Hepatic stellate cell (primary cell): Measurements from ENCODE around the gene NEB.
"Not testable (repeated sequence)": the region's sequence is repeated elsewhere in the genome, so short reads cannot be mapped to it uniquely, and the experiment has no call there.

Experiments
- DNase-seq: peaks from one replicate; pipeline ENCODE4 v3.0.0; 2011; ENCODE audit warnings: low spot score

The NEB gene

DNA sequence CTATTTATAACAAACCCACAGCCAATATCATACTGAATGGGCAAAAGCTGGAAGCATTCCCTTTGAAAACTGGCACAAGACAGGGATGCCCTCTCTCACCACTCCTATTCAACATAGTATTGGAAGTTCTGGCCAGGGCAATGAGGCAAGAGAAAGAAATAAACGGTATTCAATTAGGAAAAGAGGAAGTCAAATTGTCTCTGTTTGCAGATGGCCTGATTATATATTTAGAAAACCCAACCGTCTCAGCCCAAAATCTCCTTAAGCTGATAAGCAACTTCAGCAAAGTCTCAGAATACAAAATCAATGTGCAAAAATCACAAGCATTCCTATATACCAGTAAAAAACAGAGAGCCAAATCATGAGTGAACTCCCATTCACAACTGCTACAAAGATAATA, 176.4 kb downstream of the NEB start:
- not testable (repeated sequence) for DNase-seq

DNA sequence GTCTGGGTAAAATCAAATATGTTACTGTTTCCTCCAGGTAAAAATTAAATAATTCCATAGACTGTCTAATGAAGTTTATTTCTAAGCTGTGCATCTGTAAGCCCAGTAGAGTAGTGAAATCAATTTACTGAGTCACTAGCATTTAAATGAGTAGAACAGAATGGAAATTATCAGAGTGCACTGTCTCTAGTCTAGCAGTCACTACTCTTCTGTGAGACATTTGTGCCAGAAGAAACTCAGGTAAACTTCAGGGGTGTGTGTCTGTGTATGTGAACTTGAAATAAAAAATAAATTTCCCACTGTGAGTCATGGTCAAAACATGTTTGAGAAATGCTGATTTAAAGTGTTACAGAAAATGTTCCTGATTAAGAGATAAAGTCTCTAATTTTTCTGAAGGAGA, 178.2 kb downstream of the NEB start:
- no peak for DNase-seq

DNA sequence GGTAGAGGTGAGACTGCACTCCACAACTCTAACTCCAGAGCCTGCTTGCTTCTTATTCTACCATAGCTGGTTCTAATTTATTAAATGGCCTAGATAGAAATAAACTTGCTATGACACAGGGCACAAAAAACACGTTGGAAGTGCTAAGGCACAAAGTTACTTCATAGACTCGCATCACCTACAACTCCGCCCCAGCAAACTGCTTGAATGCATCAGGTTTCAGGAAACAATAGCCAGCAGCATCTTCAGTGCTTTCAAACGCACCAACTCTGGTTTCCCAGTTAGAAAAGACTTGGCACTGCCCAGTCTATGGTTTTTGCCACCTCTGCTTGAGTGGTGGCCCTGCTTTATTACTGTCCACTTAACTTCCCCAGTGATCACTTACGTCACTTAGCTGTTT, 182.0 kb downstream of the NEB start:
- DNase-seq = no peak

DNA sequence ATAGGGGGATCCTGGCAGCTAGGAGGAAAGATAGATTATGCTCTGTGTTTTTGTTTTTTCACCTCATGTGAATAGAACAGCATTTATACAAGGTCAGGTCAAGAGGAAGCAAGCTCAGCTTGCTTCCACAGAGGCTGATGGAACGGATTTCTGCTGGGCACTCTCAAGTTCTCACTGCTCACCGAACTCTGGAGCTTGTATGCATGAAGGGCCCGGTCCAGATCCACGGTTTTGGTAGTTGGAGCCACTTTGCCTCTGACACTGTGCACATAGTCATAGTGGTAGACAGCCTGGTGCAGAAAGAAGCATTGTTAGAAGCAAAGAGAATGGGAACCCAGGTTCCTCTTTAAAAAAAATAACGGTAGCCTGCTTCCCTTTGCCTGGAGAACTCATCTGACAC, 182.7 kb downstream of the NEB start:
- DNase-seq = no peak

DNA sequence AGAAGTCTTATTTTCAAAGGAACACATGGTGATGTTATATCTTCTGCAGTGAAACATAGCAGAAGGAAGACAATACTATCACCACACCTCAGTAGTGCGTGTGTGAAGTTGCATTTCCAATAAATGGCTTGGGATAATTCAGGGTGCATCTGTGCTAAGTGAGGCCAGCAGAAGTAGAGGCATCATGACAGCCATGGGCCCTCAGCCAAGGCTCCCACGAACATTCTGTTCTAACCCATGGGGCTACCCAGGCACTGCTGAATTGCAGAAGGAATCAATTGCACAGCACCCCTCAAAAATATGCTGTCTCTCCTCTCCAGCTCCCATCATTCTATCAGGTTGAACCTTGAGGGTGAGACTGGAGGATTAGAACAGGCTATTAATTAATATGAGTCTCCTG, 185.1 kb downstream of the NEB start:
- no peak for DNase-seq

DNA sequence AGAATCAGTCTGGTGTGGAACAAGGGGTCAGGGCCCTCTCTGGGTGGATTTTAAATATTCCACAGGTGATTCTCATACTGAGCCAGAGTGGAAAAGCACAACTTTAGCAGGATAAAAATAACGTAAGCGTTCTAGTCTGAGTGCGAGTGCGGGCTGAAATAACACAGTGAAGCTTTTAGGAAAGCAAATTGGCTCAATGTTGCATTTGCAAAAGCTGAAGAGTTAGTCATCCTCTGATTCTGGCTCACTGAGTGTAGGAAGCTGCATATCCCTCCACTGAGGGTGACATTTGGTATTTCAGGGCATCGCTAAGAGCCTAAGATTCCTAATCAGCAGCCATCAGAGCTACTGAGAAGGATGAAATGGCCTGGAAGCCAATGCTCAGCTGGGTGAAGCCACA, 189.8 kb downstream of the NEB start:
- DNase-seq = no peak

DNA sequence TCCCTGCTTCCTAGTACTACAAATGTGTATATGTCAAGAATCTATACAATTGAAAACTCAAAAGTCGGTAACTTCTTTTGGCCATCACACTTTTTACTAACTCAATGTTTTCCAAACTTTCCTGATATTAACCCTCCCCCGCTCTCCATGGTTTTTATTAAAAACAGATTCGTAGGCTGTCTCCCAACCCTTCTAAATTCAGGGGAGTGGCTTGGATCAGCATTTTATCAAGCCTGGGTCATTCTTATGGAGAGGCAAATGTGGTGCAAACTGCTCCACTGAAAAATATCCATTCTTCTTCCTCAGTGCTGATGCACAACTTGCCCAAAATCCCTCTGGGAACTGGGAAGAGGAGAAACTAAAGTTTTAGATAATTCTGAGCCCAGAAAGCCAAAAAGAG, 190.4 kb downstream of the NEB start:
- no peak for DNase-seq

DNA sequence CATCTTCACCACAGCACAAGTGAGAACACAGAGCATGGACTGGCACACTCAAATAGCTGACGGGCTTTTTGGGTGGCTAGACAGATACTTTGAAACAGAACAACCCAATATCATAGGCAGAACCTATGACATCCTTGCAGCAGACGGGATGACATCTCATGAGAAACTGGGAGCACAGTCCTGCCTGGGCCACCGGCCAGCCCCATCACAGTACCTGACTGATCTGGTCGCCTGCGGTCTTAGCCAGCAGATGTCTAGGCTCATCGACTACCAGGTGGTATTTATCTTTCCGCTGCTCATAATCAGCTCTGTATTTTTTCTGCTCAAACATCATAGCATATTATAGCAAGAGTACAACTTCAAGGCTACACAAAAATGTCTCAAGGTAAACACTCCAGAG, 200.3 kb downstream of the NEB start:
- DNase-seq = no peak

DNA sequence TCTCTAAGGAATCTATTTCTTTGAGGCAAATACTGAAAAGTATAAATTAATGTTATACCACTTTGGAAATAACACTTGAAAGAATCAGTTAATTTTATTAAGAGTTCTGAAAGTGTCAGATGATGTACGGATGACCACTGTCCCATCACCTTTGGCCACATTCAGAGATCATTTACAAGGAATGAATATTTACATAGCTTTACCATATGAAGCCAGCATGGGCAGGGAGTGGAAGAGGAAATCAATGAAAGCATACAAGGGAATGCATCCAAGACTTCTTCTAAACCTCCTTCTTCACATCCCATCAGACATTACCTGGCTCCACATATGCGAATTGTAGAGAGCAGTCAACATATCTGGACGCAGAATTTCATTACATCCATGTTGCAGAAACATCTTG, 201.1 kb downstream of the NEB start:
- DNase-seq = no peak

DNA sequence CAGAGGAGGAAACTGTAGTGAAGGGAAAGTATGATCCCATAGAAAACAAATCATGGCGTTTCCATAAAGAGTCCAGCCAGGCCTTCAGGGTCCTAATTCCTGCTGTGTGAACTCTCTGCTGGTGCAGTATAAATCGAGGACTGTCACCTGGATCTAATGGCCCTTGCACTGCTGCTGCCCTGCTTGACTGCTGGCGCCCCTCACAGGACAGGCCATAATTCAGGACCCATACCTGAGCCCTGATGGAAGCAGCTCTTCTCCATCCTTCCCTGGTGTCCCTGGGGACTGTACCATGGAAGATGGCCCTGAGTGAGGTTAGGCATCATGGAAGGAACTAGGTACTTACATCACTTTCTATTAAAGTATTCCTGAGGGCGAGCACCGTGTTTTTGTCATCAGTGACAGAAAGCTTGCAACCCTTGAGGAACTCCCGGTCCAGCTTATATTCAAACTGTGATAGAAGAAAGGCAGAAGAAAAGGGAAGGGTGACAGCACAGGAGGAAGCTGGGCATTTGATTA, 207.6 kb downstream of the NEB start:
- DNase-seq = no peak

DNA sequence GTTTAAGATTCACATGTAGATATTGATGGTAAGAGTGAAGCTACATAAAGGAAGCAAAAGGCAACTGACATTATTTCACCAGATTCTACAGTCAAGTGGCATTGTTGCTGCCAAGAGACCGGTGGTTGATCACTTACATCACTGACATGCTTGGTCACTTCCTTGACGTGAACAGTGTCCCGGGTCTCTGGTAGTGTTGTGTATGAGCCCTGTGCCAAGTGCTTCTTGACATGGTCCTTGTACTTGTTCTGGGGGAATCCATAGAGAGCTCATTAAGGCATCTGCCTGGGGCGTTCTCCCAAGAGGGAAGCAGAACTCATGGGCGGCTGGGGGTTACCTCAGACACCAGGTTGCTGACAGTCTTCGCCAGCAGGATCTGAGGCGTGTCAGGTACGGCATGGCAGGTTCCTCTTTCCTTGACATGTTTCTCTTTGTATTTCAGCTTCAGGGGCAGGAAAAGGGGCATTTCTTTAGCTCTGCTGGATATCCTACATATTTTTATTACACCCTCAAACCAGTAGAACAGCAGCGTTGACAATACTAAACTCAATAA, 208.4 kb downstream of the NEB start:
- no peak for DNase-seq

DNA sequence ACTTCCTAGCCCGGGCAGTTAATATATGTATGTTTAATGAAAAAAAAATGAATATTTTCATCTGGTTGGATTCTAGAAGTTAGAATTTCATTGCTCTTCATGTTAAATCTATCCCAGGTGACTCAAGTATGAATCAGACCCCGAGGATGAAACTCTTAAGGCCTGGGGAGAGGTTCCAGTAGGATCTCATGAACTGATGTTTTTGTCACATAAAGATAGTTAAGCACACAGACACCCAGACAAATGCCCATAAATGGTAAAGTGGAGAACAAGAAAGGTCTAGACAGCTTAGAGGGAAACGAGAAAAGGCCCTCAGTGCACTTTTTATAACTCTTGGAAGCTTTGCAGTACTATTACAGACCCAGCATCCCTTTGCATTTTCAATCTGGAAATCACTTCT, 210.4 kb downstream of the NEB start:
- no peak for DNase-seq

DNA sequence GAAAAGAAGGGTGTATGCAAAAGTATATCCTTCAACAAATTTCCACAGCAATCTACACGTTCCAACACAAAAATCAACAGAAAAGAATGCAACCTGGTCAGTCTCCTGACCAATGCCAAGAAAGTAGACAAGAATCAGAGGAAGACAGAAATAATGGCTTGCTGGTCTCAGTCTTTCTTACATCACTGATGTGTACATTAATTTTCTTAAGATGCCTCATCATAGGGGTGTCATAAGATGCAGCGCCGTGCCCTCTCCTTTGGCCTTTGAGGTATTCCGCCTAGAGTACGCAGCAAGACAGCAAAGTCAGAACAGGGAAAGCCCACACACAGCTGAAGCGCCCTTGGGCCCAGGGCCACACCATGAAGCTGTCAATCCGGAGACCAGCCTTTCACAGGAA, 211.7 kb downstream of the NEB start:
- DNase-seq = no peak

DNA sequence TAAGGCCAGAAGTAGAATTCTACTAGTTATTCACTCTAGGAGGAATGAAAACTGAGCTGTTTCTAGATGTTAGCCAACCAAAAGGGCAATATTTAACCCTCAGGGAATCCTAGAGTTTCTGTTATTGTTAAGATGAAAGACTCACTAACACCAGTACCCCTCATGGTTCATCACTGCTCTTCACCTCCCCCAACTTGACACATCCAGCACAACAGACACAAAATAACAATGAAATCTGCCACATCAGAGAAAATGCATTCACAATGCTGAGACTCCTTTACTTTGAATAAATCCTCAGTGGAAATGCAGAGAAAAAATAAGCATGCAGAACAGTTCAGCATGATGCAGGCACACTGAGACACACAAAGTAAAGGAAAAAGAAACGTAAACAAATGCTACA, 213.3 kb downstream of the NEB start:
- no peak for DNase-seq

DNA sequence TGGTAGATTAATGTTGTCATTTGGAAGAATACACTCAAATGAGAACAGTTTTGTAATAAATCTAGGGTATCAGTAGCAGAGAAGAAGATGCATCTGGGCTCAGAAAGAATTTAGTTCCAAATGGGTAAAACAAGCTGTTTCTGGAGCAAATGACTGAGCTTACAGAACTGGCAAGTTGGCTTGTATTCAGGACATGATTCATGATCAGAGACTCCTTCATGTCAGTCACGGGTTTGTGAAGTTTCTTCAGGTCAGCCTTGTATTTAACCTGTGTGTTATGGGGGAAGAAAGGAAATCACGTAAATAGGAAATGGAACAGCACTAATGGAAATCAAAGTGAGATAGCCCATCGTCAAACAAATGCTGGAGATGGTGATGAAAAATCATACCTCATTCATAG, 215.5 kb downstream of the NEB start:
- no peak for DNase-seq

DNA sequence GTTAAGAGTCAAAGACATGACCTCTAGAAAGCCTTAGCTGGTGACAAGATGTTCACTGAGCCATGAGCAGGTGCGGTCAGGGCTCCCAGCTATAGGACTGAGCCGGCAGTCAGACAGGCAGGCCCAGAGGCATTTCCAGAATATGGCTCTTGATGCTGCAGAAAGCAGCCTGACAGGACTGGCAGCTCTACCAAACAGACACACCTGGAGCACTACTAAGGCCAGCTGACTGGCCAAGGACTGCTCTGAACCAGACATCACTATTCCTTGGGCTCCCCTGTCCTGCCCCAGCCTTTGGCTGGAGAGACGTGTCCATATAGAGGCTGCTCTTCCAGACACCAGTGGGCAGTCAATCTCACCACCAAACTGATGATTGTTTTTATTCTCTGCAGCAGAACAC, 225.8 kb downstream of the NEB start:
- no peak for DNase-seq

DNA sequence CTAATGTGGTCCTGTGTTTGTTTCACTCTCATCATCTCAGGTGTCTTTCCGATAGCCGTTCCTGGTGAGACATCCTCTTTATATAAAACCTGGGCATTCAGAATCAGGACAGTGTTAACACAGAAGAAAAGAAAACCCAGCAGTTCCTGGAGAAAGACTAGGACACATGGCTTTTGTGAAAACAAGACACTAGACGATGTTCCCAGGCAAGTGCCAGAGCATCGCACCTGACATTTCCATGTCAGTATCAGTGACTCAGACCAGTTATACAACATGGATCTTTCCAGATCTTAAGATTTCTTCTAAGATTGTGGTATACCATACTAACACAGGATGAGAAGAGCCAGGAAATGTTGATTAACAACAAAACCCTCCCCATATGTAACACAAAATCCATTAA, 228.1 kb downstream of the NEB start:
- DNase-seq = no peak

DNA sequence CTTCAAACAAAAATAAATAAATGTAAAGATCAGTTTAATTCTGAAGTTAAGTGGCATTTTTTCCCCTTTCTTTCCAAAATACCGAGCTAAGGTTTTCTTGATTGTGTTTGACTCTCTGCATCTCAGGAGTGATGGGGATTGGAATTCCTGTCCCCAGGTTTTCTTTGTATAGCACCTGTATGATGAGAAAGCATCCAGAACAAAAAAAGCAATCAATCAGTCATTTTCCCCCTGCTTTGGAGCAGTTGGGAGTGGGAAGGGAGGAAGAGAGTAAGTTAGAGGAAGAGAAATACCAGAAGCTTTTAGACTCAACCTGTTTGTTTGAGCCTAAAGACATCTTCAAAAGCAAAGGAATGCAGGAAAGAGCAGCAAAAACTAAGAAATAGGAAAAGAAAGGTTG, 236.1 kb downstream of the NEB start:
- no peak for DNase-seq

DNA sequence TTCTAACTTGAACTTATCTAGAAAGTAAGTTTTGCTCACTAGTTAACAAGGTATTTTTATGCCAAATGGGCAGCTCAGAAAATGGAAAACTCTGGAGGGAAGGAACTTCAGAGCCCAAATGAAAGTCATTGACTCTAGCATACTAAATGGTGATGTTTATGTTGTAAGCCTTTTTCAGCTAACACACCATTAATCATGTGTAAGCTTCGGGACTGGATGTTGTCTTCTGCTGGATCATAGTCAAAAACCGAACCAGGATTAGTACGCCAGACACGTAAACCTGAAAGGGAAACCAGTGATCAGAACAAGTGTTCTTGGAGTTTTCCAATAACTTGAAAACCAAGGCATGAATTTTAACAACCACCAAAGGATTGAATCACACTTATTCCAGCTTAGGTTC, 242.8 kb downstream of the NEB start:
- no peak for DNase-seq

DNA sequence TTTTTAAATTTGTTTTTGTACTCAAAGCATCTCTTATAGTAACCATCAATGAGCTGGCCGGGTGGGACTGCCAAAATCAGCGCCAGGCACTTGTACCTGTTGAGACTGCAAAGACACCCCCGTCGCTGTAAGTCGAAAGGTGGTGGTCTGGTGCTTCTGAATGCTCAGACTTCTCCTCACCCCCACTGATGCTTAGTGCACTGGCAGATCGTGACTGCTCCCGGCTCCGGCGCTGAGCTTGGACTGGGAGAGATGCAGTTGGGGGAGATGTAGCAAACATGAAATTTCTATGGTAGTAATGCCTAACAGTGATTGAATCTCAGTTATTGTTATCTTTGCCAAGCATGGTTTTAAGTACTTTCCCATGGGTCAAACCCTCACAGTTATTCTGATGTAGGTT, 244.0 kb downstream of the NEB start:
- DNase-seq = no peak

DNA sequence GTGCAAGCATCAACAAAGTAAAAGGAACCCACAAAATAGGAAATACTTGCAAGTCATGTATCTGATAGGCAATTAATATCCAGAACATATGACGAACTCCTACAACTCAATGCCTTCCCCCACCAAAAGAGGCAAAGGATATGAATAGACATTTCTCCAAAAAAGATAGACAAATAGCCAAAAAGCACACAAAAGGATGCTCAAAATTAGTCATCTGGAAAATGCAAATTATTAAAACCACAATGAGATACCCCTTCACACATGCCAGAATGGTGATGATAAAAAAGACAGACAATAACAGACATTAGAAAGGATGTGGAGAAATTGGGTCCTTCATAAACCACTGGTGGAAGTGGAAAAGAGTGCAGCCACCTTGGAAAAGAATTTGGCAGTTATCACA, 248.2 kb downstream of the NEB start:
- no peak for DNase-seq

DNA sequence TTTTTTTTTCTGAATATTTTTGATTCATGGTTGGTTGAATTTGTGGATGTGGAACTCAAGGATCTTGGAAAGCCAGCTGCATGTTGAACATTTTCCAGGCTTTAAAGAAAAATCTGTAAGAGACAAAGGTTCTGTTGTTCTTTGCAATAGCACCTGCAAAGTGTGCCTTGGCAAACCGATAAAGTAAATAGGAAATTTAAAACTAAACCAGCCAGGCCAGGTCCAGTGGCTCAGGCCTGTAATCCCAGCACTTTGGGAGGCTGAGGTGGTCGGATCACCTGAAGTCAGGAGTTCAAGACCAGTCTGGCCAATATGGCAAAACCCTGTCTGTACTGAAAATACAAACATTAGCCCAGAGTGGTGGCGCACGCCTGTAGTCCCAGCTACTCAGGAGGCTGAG, 250.2 kb downstream of the NEB start:
- DNase-seq = no peak

DNA sequence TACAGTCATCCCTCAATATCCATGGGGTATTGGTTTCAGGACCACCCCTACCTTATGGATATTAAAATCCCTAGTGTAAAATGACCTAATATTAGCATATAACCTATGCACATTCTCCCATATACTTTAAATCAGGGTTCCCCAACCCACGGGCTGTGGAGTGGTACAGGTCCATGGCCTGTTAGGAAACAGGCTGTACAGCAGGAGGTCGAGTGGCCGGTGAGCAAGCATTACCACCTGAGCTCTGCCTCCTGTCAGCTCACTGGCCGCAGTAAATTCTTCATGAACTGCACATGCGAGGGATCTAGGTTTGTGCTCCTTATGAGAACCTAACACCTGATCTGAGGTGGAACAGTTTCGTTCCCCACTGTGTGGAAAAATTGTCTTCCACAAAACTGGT, 250.7 kb downstream of the NEB start:
- no peak for DNase-seq

DNA sequence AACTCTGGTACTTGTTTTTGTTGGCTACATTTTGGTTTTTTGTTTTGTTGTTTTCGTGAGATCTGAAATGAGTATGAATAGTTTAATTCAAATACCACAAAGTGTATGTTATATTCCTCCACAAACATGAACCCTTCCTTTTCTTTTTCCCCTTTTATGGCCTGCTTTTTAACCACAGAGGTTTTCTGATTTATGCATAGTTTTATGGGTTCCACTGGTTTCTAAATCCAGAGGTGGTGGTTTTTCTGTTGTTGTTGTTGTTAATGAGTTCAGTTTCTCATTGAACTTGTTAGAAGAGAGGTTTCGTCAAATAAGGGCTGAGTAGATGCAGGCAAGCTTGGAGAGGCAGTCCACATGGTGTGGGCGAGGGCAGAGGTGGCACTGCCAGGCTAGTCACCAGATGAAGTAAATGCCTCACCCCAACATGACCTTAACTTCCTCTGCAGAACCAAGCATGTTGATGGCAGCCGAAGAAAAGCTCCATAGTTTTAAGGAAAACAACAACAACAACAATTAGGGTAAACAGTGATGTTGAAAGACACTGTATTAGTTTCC, 252.0 kb downstream of the NEB start:
- DNase-seq = no peak

DNA sequence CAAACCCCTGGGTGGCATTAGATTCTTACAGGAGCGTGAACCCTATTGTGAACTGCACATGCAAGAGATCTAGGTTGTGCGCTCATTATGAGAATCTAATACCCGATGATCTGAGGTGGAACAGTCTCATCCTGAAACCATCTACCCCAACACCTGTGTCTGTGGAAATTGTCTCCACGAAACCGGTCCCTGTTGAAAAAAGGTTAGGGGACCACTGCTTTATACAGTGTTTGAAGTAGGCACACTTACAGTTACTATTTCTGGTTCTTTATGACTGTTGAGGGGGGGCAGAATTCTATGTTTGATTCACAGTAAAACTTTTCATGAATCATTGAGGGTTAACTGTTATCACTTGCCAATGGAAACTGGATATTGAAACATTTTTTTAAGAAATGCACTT, 252.5 kb downstream of the NEB start:
- DNase-seq = no peak
